22Rv1 (cell line): ENCODE data around the gene JARID2.

Experiments
- H3K27ac ChIP-seq: fragments of 450-650 bp; 2 replicates; pipeline ENCODE4 v1.5.1; 2017
- ZFX ChIP-seq: fragments of 450-650 bp; IDR thresholded peaks from 2 replicates; pipeline ENCODE4 v1.6.1; 2017; ENCODE audit warnings: antibody characterized with exemption, borderline replicate concordance
- TF ChIP-seq, protein P1 (sequence below): fragments of 450-650 bp; IDR thresholded peaks from 2 replicates; pipeline ENCODE4 v1.5.1; 2017; ENCODE audit warnings: mild to moderate bottlenecking

Gene JARID2

DNA sequence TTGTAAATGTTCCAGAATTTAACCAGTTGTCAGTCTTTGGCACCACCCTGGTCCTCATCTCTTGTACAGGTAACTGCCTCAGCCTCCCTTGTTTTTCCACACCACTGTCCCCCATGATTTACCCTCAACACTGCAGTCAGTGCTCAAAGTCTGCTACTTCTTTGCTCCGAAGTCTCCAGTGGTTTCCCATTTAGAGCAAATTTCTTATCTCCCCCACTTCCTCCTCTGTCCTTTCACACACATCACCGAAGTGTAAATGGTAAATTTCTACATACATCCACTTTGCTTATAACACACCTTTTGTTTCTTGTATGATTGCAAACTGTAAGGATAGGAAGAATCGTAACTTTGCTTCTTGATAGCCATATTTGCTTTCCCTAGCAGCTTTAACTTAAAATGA, 115.3 kb downstream of the JARID2 start:
- TF ChIP-seq ZFX = no peak
- TF ChIP-seq, protein P1, sequence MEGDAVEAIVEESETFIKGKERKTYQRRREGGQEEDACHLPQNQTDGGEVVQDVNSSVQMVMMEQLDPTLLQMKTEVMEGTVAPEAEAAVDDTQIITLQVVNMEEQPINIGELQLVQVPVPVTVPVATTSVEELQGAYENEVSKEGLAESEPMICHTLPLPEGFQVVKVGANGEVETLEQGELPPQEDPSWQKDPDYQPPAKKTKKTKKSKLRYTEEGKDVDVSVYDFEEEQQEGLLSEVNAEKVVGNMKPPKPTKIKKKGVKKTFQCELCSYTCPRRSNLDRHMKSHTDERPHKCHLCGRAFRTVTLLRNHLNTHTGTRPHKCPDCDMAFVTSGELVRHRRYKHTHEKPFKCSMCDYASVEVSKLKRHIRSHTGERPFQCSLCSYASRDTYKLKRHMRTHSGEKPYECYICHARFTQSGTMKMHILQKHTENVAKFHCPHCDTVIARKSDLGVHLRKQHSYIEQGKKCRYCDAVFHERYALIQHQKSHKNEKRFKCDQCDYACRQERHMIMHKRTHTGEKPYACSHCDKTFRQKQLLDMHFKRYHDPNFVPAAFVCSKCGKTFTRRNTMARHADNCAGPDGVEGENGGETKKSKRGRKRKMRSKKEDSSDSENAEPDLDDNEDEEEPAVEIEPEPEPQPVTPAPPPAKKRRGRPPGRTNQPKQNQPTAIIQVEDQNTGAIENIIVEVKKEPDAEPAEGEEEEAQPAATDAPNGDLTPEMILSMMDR = no peak
- H3K27ac ChIP-seq = no peak overlapping the region

DNA sequence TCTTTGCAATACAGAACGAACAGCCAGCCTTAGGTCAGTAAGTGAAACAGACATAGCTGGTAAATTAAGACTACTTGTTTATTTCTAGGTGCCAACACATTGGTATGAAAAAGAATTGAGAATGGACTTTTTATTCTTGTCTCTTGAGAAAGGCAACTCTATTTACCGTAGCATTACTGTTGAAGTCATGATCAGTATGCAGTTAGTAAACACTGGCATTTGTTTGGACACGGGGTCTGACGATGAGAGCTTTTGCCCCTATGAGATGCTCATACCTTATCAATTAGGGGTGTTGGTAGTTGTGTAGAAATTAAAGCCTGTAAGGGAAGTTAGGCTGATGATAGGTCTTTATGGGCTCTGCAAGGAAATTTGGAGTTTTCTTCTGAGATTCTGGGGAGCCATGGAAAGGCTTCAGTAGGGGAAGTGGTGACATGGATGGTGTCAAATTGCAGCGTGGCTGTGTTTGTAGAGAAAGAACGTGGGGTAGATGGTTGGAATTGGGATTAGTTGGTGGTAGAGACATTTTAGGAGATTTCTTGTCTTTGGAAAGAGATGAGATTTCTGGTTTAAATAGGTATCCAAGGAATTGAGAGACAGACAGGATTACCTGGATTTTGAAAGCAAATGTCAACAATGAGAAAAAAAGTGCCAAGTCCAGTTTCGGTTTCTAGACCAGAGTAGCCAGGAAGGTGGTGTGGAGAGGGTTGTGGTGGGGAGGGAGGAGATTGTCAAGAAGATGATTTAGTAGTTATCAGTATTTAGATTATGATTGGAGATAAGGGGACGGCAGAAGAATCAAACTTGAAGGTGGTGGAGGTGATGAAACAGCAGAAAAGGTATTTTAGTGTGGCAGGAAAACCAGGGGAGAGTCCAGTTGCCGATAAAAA, 116.6 kb downstream of the JARID2 start:
- TF ChIP-seq, protein P1 = no peak
- no peak for TF ChIP-seq ZFX
- H3K27ac ChIP-seq = no peak overlapping the region

GRCh38 chr6:15363164-15363522, 117.3 kb downstream of the JARID2 start:
- no peak overlapping the region for H3K27ac ChIP-seq
- TF ChIP-seq ZFX = no peak
- TF ChIP-seq, protein P1 = no peak

GRCh38 chr6:15363523-15364400, 117.9 kb downstream of the JARID2 start:
- TF ChIP-seq ZFX = no peak
- TF ChIP-seq, protein P1 = no peak
- no peak overlapping the region for H3K27ac ChIP-seq

GRCh38 chr6:15364401-15365037, 118.7 kb downstream of the JARID2 start:
- TF ChIP-seq, protein P1 = no peak
- no peak for TF ChIP-seq ZFX
- no peak overlapping the region for H3K27ac ChIP-seq

DNA sequence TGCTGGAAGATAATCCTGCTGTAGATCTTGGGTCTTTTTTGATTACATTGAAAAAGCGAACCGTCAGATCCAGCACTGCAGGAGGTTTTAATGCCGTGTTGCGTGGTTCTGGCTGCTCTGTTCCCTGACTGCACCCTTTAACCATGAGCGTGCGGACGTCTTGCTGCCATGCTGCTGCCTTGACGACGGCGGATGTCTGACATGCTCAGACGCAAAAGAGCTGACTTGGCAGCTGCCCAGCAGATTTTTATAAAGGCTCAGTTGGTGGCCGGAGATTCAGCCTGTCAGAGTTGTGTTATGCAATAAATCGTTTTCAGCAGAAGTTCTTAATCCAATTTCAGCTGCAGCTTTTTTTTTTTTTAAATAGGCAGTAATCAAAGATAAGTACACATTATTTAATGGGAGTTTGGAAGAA, 119.4 kb downstream of the JARID2 start:
- no peak for TF ChIP-seq ZFX
- TF ChIP-seq, protein P1 = no peak
- H3K27ac ChIP-seq = no peak overlapping the region
